ENCODE data around the gene GLT8D2. TPM values are rescaled to one million over a fixed set of nuclear protein-coding genes. Genes with fewer than 3 reads are reported as not detected.

Gene GLT8D2
- total and polyA plus RNA-seq, 2 of the 13 experiments (the other 11 are each of a cell fraction or from before 2014, with no cell fraction given), result not detected

GRCh38 chr12:103965590-103966504, 84.1 kb downstream of the GLT8D2 start, which contains the start of gene TDG (continued):
- TF ChIP-seq ETS1 (CRISPR knock-in tag; IDR thresholded peaks at IDR 0.05), result no peak
- no peak for TF ChIP-seq JDP2 (CRISPR knock-in tag; IDR thresholded peaks at IDR 0.05; ENCODE audit: borderline replicate concordance)
- no peak; the same call in 1 of the 2 replicates for TF ChIP-seq ZNF629 (CRISPR knock-in tag; conservative IDR thresholded peaks at IDR 0.05)
- no peak for TF ChIP-seq CEBPB (IDR thresholded peaks at IDR 0.05; ENCODE audit: borderline replicate concordance, low read depth, low read length)
- TF ChIP-seq TCF7L2 (IDR thresholded peaks at IDR 0.05; ENCODE audit: low read depth, low read length), result no peak
- no peak for TF ChIP-seq ATF7 (IDR thresholded peaks at IDR 0.05)
- TF ChIP-seq ATF7 (CRISPR knock-in tag; IDR thresholded peaks at IDR 0.05), result peak; percentile 66; the same call in 1 of the 2 replicates
- TF ChIP-seq PTBP1 (IDR thresholded peaks at IDR 0.05; ENCODE audit: low read depth, low read length, poor library complexity, severe bottlenecking), result peak; percentile 87
- TF ChIP-seq ZNF720 (CRISPR knock-in tag; IDR thresholded peaks at IDR 0.05), result 0 out of 2 replicates have a peak, but pooled peaks have one; percentile 20
- peak; percentile 54; the same call in 1 of the 2 replicates for TF ChIP-seq ZNF563 (CRISPR knock-in tag; IDR thresholded peaks at IDR 0.05)
- TF ChIP-seq FOXP4 (CRISPR knock-in tag; IDR thresholded peaks at IDR 0.05), result peak; percentile 47
- TF ChIP-seq PREB (CRISPR knock-in tag; IDR thresholded peaks at IDR 0.05), result no peak
- 0 out of 2 replicates have a peak, but pooled peaks have one; percentile 62 for TF ChIP-seq ZBTB26 (CRISPR knock-in tag; IDR thresholded peaks at IDR 0.05; ENCODE audit: borderline replicate concordance)
- no peak for TF ChIP-seq GMEB2 (CRISPR knock-in tag; IDR thresholded peaks at IDR 0.05; ENCODE audit: low read depth)
- no peak for TF ChIP-seq ZBTB49 (CRISPR knock-in tag; IDR thresholded peaks at IDR 0.05; ENCODE audit: borderline replicate concordance)
- TF ChIP-seq ZNF160 (CRISPR knock-in tag; IDR thresholded peaks at IDR 0.05), result peak; percentile 56; the same call in 1 of the 2 replicates
- TF ChIP-seq HOXD1 (CRISPR knock-in tag; IDR thresholded peaks at IDR 0.05), result 0 out of 2 replicates have a peak, but pooled peaks have one; percentile 45
- no peak for TF ChIP-seq FOSL1 (CRISPR knock-in tag; IDR thresholded peaks at IDR 0.05; ENCODE audit: borderline replicate concordance)
- TF ChIP-seq ZMYM4 (CRISPR knock-in tag; IDR thresholded peaks at IDR 0.05), result peak; percentile 94
